Left lobe of liver (tissue), 2 donors: ENCODE results near the gene PXMP4. TPM values are rescaled to one million over a fixed set of nuclear protein-coding genes. Genes with fewer than 3 reads are reported as not detected.

Experiments
- ATAC-seq: fragments of 200-7000 bp; cut with Tn5 transposase; one replicate; pipeline ENCODE4 v1.9.1; 2020; ENCODE audit warnings: mild to moderate bottlenecking, moderate library complexity
- DNase-seq: peaks from one replicate; pipeline ENCODE4 v3.0.0-alpha.2; 2020; ENCODE audit warnings: low spot score
- total RNA-seq: library from RNA; stranded (reverse); gene quantifications from one replicate; pipeline ENCODE4 v1.2.1, GENCODE V29; 2021
- donor health status: DM: no; HTN: no; CAD: no; lungs with moderate emphysema.
- donor health status: DM: no; HTN: yes; CAD: no.

PXMP4 gene
- total RNA-seq, 1 donor from 2014 or later, result 15.4 TPM

DNA sequence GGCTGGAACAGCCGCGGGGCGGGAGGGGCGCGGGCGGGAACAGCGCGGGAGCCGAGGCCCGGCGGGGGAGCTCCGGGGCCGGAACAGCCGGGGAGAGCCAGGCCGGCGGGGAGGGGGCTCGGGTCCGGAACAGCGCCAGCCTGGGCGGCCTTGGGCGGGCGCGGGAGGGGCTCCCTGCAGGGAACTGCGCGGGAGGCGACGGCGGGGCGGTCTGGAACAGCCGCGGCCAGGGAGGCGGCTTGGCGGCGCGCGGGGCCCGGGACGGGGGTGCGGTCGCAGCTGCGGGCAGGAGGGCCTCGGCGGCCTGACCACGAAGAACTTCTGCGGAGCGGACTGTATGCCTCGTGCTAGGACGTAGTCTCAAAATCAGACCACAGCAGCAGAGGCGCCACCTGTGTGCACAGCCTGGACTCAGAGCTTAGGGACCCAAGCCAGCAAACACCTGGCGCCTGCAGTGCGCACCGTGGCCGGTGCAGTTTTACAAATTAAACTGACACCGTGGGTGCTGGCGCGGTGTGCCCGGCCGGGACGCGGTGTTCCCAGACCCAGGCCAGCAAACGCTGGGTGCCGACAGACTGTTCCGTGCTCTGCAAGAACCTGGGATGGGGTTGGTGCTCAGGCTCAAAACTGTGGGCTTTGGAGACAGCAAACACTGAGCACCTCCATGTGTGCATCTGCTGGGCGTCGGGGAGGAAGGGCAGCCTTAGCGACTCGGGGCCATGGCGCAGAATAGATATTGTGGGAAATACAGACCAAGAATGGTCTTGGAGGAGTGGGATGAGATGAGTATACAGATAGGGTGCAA is 12.3 kb upstream of the PXMP4 start:
- ATAC-seq (peak; percentile 81), DNase-seq (peak; percentile 93)

DNA sequence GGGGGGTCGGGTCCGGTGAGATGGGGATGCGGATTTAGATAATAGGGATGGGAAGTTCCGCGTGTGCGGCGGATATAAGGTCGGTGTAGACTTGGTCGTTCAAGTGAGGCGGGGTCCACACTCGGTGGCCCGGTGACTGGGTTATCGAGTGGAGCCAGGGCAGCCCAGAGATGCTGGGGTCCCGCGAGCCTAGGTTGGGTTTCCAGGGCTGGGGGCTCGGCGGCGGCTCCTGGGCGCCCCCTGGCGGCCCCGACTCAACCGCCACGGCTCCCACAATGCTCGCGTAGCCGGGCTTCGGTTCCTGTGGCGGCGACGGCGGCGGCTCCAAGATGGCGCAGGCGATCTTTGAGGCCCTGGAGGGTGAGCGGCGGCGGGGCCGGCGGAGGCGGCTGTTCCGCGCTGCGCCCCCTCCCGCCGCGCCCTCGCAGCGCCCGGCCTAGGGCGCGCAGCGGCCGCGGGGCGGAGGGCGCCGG is 11.6 kb upstream of the PXMP4 start, which contains the start of gene ZNF341:
Gene ZNF341, plus strand, starts transcription at position 304 of the 473 bp plus-strand sequence. Its CDS starts 26 bp downstream, at position 330.
- DNase-seq, result peak; percentile 91
- no peak for ATAC-seq

DNA sequence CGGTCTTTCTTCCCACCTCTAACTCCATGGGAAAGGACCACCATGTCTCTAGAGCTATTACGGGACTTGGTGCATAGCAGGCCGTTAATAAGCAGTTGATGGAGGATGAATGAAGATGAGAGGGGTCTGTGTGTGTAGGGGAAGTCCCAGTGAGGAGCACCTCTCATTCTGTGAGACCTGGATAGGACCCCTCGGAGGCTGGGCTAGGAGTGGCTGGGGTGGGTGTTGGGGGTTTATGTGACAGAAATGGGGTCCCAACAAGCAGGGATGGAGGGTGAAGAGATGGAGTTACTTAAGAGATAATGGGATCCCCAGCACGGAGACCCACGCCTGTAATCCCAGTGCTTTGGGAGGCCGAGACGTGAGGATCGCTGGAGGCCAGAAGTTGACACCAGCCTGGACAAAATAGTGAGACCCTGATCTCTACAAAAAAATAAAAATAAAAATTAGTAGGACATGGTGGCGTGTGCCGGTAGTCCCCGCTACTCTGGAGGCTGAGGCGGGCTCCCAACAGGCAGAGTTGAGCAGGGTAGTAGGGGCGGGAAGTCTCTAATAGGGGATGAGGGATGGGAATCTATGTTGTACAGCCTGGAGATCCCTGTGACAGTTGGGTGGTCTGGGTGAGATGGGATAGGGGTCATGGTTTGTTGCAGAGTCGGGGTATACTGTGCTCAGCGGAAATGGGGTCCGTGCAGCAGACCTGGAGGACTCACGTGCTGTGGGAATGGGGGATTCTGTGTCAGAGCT is 11.0 kb upstream of the PXMP4 start:
- ATAC-seq (no peak), DNase-seq (no peak)

DNA sequence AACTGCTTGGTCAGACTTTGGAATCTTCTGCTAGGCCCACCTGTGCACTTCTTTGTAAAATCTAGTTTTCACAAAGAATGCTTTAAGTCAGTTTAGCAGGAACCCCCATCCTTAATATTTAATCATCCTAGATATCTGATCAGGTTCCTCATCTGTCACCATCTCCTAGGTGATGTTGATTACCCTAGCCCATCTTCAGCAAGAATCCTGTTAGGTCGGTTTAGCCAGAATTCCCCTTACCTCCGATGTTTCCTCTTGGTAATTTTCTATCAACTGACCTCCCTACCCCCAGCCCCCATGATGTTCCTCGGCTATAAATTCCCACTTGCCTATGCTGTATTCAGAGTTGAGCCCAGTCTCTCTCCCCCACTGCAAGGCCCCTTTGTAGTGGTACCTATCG is 9.0 kb upstream of the PXMP4 start:
- no peak for DNase-seq
- no peak for ATAC-seq

DNA sequence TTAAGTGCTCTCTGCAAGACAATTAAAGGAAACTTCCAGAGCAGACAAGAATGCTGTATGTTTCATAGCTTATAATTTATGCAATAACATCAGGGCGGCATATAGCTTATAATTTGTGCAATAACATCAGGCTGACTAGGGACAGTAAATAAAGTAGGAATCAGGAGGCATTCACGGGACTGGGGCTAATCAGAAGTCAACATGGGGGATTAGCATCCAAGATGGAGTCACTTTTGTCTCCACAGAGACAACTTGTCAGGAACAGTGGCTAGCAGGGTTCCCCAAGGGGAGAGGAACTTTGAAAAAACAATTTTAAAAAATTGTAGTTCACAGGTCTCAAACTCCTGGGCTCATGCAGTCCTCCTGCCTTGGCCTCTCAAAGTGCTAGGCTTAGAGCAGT is 8.4 kb upstream of the PXMP4 start:
- DNase-seq, result no peak
- no peak for ATAC-seq

DNA sequence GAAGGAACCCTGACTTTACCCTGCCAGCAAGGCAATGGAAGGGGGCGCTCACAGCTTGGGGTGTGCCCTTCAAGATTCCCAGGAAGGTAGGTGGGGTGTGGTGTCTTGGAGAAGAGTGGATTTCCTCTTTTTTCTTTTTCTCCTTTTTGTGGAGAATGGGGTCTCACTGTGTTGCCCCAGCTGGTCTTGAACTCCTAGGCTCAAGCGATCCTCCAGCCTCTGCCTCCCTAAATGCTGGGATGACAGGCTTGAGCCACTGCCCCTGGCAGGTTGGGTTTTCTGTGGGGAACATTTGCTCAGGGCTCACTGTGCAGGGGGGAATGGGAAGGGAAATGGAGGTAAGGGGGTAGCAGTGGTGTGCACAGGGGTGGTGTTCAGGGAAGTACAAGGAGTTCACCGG is 7.7 kb upstream of the PXMP4 start:
- ATAC-seq (no peak), DNase-seq (no peak)

DNA sequence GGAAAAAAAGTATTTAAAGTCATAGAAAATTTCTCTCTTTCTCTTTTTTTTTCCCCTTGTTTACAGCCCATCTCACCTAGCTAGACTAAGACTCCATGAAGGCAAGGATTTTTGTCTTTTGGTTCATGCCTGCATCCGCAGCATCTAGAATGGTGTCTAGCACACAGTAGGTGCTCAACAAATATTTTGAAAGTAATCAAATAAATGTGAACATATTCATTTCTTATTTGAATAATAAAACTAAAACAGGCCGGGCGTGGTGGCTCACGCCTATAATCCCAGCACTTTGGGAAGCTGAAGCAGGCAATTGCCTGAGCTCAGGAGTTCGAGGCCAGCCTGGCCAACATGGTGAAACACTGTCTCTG is 7.0 kb upstream of the PXMP4 start:
- ATAC-seq, result no peak

DNA sequence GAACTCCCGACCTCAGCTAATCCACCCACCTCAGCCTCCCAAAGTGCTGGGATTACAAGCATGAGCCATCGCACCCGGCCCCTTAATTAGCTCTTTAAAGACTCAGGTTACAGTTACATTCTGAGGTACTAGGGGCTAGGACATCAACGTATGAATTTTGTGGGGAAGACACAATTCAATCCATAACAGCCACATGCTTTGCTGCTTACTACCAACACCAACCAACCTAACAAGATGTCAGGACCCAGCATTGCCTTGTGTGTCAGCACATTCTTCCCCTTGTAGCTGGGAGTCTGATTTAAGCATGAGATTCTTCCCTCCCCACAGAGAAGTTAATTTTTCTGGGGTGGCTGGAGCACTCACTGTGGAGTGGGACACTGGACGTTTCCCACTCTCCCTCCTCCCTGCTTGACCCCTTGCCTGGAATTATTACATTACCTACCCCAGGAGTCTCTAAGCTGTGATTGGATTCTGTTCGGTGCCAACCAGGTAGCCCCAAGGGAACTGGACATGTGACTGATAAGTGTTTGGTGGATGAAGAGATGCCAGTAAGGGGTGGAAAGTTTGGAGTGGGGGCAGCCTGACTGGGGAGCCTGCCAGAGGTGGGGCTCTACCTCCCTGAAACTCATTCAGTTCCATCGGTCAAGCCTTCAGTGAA is 5.6 kb upstream of the PXMP4 start:
- ATAC-seq (no peak), DNase-seq (no peak)

More for the DNA sequence above, 7.0 kb upstream of the PXMP4 start:
- DNase-seq, result no peak

DNA sequence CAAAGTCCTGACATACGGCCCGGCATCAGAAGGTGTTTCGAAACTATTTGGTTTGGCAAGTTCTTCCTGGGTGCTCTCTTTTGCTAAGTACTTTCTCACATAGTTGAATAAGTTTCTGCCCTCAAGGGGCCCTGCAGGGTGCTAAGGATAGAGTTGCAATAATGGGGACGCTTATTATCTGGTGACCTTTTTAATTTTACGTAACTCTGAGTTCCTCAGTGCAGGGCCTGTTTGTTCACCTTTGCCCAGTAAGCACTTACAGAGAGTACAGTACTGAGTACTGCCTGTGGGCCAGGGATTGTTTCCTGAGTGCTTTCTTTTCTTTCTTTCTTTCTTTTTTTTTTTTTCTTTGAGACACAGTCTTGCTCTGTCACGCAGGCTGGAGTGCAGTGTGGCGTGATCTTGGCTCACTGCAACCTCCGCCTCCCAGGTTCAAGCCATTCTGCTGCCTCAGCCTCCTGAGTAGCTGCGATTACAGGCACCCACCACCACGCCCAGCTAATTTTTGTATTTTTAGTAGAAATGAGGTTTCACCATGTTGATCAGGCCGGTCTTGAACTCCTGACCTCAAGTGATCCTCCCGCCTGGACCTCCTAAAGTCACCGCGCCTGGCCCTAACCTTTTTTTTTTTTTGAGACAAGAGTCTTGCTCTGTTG is 4.5 kb upstream of the PXMP4 start:
- DNase-seq (peak; percentile 68), ATAC-seq (peak; percentile 61)

DNA sequence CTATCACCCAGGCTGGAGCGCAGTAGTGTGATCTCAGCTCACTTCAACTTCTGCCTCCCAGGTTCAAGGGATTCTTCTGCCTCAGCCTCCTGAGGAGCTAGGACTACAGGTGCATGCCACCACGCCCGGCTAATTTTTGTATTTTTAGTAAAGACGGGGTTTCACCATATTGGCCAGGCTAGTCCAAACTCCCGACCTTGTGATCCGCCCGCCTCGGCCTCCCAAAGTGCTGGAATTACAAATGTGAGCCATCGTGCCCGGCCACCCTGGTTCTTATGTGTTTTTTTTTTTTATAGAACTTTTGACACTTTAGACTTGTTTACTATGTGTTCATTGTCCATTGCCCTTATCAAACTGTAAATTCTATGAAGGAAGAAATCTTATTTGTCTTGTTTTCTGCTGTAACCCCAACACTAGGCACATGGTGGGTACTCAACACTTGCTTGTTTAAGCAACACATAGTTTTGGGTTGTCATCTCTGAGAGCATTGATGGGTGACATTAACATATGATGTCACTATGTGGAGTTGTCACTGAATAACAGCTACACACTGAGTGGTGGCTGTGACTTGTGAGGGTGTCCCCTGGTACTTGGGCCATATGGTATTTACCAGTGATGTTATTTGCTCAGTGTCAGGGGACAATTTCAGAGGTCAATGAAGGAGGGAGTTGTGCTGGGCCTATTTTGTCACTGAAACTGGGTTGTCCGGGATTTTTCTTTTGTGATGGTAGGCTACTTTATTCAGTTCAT is 1.5 kb upstream of the PXMP4 start:
- ATAC-seq, result no peak
- DNase-seq, result no peak

DNA sequence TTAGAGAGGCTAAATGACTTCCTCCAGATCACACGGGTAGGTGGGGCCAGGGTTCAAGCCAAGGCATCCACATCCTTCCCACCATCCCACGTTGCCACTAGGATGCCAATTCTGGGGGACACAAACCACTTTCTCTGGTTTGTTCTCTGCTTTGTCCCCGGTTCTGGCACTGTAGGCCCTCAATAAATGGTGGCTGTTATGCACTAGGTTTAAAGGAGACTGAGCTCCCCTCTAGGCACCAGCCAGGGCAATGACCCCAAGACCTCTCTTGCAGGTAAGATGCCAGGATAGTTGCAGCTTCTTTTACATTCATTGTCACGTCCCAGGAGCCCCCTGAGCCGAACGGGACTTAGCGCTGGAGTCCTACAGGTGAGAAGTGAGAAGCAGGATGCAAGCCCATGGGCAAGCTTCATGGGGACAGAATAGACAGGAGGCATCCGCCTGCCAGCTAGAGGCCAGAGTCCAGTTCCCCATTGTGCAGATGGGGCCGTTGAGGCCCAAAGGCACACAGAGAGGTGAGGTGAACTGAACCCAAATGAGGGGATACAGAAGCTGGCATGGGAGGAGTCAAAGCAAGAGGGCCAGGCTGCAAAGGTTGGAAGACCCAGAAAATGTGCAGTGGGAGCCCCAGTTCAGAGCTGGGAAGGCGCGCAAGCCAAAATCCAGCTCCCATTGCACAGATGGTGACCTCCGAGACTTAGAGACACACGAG is 677 bp downstream of the PXMP4 start:
- ATAC-seq (peak; percentile 2), DNase-seq (no peak)

DNA sequence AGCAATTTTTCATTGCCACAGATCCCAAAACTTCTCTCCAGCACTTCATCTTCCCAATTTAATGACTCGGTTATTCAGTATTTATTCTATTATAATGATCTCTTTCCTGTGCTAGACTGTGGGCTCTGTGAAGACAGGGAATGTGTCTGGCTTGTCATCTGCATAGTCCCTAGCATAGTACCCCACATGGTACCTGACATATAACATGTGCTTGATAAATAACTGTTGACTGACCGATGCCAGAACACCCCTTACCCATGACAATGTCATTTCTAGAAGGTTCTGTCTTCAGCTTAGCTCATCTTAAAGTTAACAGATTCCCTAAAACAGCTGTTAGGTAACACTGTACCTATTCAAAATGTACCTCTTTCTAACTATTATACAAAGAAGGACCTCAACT is 3.6 kb downstream of the PXMP4 start:
- DNase-seq, result no peak
- no peak for ATAC-seq

DNA sequence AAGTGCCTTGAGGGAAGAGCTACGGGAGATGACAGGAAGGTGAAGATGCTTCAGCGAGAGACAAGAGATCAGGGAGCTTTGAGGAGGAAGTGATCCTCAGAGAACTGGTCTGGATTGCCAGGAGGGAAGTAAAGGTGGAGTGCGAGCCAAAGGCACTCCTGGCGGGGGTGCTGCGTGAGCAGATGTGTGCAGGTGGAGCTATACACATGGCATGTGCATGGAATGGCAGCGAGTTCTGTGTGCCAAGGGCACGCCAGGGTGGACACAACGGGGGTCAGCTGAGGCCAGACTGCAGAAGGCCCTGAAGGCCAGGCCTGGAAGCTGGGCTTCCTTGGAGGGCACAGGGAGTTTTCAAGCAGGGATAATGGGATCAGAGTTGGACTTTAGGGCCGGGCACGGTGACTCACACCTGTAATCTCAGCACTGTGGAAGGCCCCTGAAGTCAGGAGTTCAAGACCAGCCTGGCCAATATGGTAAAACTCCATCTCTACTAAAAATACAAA is 6.2 kb downstream of the PXMP4 start:
- no peak for ATAC-seq
- DNase-seq, result no peak

DNA sequence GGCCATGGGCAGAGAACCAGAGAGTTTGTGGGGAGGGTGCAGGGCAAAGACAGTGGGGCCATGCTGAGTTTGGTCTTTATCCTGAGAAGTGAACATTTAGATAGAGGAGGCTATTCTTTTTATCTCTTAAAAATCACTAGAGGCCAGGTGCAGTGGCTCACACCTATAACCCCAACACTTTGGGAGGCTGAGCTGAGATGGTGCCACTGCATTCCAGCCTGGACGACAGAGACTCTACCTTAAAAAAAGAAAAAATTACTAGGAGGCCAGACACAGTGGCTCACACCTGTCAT is 8.7 kb downstream of the PXMP4 start:
- no peak for ATAC-seq
- DNase-seq, result no peak

DNA sequence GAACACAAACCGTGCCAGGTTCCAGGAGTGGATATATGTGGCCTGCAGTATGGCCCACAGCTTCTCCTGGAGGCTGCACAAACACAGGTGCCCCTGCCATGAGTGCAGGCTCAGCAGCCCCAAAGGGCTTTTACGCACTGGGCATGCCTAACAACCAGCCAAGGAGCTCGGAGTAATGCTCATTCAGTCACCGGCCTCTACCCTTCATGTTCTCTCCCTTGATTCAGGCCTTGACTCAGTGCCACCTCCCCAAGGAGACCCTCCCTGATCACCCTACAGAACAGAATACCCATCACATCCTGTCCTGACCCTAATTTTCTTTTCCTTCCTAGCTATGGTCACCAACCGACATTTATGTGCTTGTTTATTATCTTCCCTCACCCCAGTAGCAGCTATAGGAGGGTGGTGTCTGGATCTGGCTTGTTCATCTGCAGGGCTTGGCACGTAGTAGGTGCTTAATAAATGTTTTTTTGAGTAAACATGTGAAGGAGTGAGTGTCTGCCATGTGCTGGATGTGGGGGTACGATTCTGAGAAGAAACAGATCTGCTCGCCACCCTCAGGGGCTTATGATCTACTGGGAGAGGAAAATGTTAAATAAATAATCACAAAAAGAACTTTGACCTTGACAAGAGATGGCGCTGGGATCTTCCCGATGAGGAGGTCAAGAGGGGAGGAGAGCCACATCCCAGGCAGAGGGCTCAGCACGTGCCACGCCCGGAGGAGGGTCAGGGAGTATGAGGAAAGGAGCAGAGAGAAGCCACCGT is 9.2 kb downstream of the PXMP4 start:
- no peak for DNase-seq
- ATAC-seq, result no peak

DNA sequence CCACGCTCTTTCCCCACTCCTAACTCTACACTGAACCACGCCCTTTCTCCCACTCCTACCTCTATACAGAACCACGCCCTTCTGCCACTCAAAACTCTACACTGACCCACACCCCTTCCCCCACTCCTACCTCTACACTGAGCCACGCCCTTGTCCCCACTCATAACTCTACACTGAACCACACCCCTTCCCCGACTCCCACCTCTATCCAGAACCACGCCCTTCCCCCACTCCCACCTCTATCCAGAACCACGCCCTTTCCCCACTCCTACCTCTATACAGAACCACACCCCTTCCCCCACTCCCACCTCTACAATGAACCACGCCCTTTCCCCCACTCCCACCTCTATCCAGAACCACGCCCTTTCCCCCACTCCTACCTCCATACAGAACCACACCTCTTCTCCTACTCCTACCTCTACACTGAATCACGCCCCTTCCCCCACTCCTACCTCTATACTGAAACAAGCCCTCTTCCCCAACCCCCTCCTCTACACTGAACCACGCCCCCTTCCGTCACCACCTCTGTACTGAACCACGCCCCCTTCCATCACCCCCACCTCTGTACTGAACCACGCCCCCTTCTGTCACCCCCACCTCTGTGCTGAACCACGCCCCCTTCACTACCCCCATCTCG is 10.1 kb downstream of the PXMP4 start:
- DNase-seq, result no peak
- ATAC-seq, result no peak

DNA sequence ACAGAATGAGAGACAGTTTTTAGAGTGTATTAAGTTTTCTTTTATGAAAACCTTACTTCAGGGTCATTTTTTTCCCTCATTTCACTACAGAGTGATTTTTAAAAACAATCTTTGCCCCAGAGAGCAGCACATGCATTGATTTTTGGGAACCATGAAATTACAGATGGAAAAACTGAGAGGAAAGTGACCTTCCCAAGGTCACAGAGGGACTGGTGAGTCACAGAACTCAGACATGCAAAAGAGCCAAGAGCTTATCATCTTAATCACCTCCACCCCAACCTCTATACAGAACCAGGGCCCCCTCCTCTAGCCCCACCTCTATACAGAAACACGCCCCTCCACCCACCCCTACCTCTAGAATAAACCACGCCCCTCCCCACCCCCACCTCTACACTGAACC is 10.7 kb downstream of the PXMP4 start:
- ATAC-seq (no peak), DNase-seq (no peak)

DNA sequence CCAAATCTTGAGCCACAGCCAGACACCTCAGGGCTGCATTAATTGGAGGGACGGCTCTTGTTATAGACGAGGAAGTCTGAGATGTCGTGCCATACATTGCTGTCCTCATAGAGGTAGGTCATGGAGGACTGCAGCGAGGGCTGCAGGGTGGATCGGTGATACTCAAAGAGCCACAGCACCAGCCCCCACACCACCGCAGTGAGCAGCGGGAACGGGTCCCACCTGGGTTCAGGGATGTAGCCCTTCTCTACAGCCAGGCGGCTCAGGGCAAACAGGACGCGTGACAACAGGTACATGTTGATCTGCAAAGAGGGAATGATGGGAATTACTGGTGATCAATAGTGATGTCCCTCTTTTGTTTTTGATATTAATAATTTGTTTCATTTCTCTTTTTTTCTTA is 12.4 kb downstream of the PXMP4 start:
- ATAC-seq (no peak), DNase-seq (no peak)
